ENCODE results near the gene CDKN2B-AS1. TPM values are rescaled to one million over a fixed set of nuclear protein-coding genes. Genes with fewer than 3 reads are reported as not detected.

The CDKN2B-AS1 gene
- total and polyA plus RNA-seq, 2 experiments from 2014 or later: 0.27 to 0.68 TPM

GRCh38 chr9:21996438-21996837 lies 1.8 kb downstream of the CDKN2B-AS1 start:
- Histone ChIP-seq H3K4me1 (ENCODE audit: insufficient read depth) (no peaks in the 10 kb centered on the region), H3K27ac (no peak overlapping the region), H3K36me3 (replicated peaks; ENCODE audit: insufficient read depth, low read depth) (no peaks in the 10 kb centered on the region), H3K4me3 (no peak overlapping the region), H3K9me2 (replicated peaks; ENCODE audit: insufficient read depth) (no peaks in the 10 kb centered on the region), H3K27me3 (peaks cover 89% of the 10 kb centered on the region), H3K4me2 (no peak overlapping the region), H2AFZ (no peak overlapping the region), H3K79me2 (no peaks in the 10 kb centered on the region), H3K9me3 (ENCODE audit: low read depth) (no peaks in the 10 kb centered on the region), H4K20me1 (ENCODE audit: insufficient read depth, poor library complexity, severe bottlenecking) (no peaks in the 10 kb centered on the region)
- DNase-seq (ENCODE audit: low spot score): no peak
- 17% methylated on average over 9 of the region's 9 CpGs for WGBS (ENCODE audit: low lambda C conversion rate, missing lambda C conversion rate)
- TF ChIP-seq EZH2 (IDR thresholded peaks at IDR 0.05; ENCODE audit: borderline replicate concordance): no peak
- no peak for TF ChIP-seq EZH2phosphoT487 (IDR thresholded peaks at IDR 0.05; ENCODE audit: low read depth, severe bottlenecking, unreplicated experiment)
- no peak for TF ChIP-seq CTCF (IDR thresholded peaks at IDR 0.05; ENCODE audit: poor library complexity)

GRCh38 chr9:21996858-21997257 lies 2.3 kb downstream of the CDKN2B-AS1 start:
- Histone ChIP-seq H3K27ac (no peak overlapping the region), H2AFZ (no peak overlapping the region), H3K27me3 (peaks cover 89% of the 10 kb centered on the region), H3K79me2 (no peaks in the 10 kb centered on the region), H3K4me1 (ENCODE audit: insufficient read depth) (no peaks in the 10 kb centered on the region), H4K20me1 (ENCODE audit: insufficient read depth, poor library complexity, severe bottlenecking) (no peaks in the 10 kb centered on the region), H3K4me2 (no peak overlapping the region), H3K9me2 (replicated peaks; ENCODE audit: insufficient read depth) (no peaks in the 10 kb centered on the region), H3K36me3 (replicated peaks; ENCODE audit: insufficient read depth, low read depth) (no peaks in the 10 kb centered on the region), H3K4me3 (no peak overlapping the region), H3K9me3 (ENCODE audit: low read depth) (no peaks in the 10 kb centered on the region)
- TF ChIP-seq EZH2phosphoT487 (IDR thresholded peaks at IDR 0.05; ENCODE audit: low read depth, severe bottlenecking, unreplicated experiment) (no peak), CTCF (IDR thresholded peaks at IDR 0.05; ENCODE audit: poor library complexity) (no peak), EZH2 (IDR thresholded peaks at IDR 0.05; ENCODE audit: borderline replicate concordance) (no peak)
- WGBS (ENCODE audit: low lambda C conversion rate, missing lambda C conversion rate): 39% methylated on average over 5 of the region's 5 CpGs
- DNase-seq (ENCODE audit: low spot score): no peak

- 67% methylated on average over 1 of the region's 1 CpG for WGBS (ENCODE audit: low lambda C conversion rate, missing lambda C conversion rate)
- H2AFZ ChIP-seq: no peak overlapping the region
- no peak overlapping the region for H3K4me2 ChIP-seq
- no peaks in the 10 kb centered on the region for H3K9me2 ChIP-seq (replicated peaks; ENCODE audit: insufficient read depth)
- H3K4me1 ChIP-seq (ENCODE audit: insufficient read depth): no peaks in the 10 kb centered on the region
- H3K79me2 ChIP-seq: no peaks in the 10 kb centered on the region
- H3K27me3 ChIP-seq: peaks cover 90% of the 10 kb centered on the region
- no peak overlapping the region for H3K27ac ChIP-seq
- no peak for DNase-seq (ENCODE audit: low spot score)
- no peaks in the 10 kb centered on the region for H4K20me1 ChIP-seq (ENCODE audit: insufficient read depth, poor library complexity, severe bottlenecking)
- H3K4me3 ChIP-seq: no peak overlapping the region
- TF ChIP-seq EZH2 (IDR thresholded peaks at IDR 0.05; ENCODE audit: borderline replicate concordance): no peak
- TF ChIP-seq EZH2phosphoT487 (IDR thresholded peaks at IDR 0.05; ENCODE audit: low read depth, severe bottlenecking, unreplicated experiment): no peak
- no peak for TF ChIP-seq CTCF (IDR thresholded peaks at IDR 0.05; ENCODE audit: poor library complexity)
- H3K9me3 ChIP-seq (ENCODE audit: low read depth): no peaks in the 10 kb centered on the region
- no peaks in the 10 kb centered on the region for H3K36me3 ChIP-seq (replicated peaks; ENCODE audit: insufficient read depth, low read depth)
Observed at GRCh38 chr9:21997480-21997879, 2.9 kb downstream of the CDKN2B-AS1 start.

- Histone ChIP-seq H3K27ac (no peak overlapping the region), H3K4me1 (ENCODE audit: insufficient read depth) (no peaks in the 10 kb centered on the region), H3K79me2 (no peaks in the 10 kb centered on the region), H3K4me3 (no peak overlapping the region), H2AFZ (no peak overlapping the region), H3K27me3 (peaks cover 91% of the 10 kb centered on the region), H3K9me2 (replicated peaks; ENCODE audit: insufficient read depth) (no peaks in the 10 kb centered on the region), H3K36me3 (replicated peaks; ENCODE audit: insufficient read depth, low read depth) (no peaks in the 10 kb centered on the region), H4K20me1 (ENCODE audit: insufficient read depth, poor library complexity, severe bottlenecking) (no peaks in the 10 kb centered on the region), H3K4me2 (no peak overlapping the region), H3K9me3 (ENCODE audit: low read depth) (no peaks in the 10 kb centered on the region)
- DNase-seq (ENCODE audit: low spot score): no peak
- 63% methylated on average over 2 of the region's 2 CpGs for WGBS (ENCODE audit: low lambda C conversion rate, missing lambda C conversion rate)
- TF ChIP-seq CTCF (IDR thresholded peaks at IDR 0.05; ENCODE audit: poor library complexity) (no peak), EZH2 (IDR thresholded peaks at IDR 0.05; ENCODE audit: borderline replicate concordance) (no peak), EZH2phosphoT487 (IDR thresholded peaks at IDR 0.05; ENCODE audit: low read depth, severe bottlenecking, unreplicated experiment) (no peak)
Observed at GRCh38 chr9:21998026-21998425, 3.4 kb downstream of the CDKN2B-AS1 start.
